Activated CD4-positive, alpha-beta T cell treated with anti-CD3 and anti-CD28 coated beads, Interleukin-2, Interleukin-4, amounts not matched to agents 100 ng/mL and 50 ng/mL, durations not matched to agents 16 hours and 8 hours (primary cell): ENCODE data around the gene DDX6.
"Not testable (repeated sequence)": the region's sequence is repeated elsewhere in the genome, so short reads cannot be mapped to it uniquely, and the experiment has no call there.

Experiments used
- DNase-seq: peaks from one replicate; pipeline ENCODE4 v3.0.0-alpha.2; 2020; ENCODE audit warnings: low spot score

The DDX6 gene

DNA sequence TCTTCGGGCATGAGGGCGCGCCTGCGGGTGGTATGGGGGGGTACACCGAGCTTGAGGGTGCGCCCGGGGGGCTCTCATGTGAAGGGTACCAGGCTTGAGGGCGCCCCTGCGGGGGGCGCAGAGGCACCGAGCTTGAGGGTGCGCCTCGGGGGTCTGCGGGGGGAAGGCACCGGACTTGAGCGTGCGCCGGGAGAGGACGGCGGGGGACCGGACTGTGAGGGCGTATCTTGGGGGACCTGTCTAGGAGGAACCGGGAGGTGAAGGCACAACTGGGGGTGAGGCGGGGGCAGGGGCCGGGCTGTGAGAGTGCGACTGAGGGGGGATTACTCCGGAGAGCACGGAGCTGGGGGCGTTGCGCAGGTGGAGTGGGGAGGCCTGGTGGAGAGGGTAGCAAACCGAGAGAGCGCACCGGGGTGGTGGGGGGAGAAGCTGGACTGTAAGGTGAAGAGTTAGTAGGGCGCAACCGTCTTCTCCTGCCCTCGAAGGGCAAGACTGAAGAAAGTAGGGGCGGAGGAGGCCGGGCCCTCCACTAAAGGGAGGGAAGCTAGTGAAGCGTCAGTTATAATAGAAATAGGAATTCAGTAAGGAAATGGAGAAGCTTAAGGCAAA is 1.1 kb upstream of the DDX6 start:
- peak; percentile 24 for DNase-seq

DNA sequence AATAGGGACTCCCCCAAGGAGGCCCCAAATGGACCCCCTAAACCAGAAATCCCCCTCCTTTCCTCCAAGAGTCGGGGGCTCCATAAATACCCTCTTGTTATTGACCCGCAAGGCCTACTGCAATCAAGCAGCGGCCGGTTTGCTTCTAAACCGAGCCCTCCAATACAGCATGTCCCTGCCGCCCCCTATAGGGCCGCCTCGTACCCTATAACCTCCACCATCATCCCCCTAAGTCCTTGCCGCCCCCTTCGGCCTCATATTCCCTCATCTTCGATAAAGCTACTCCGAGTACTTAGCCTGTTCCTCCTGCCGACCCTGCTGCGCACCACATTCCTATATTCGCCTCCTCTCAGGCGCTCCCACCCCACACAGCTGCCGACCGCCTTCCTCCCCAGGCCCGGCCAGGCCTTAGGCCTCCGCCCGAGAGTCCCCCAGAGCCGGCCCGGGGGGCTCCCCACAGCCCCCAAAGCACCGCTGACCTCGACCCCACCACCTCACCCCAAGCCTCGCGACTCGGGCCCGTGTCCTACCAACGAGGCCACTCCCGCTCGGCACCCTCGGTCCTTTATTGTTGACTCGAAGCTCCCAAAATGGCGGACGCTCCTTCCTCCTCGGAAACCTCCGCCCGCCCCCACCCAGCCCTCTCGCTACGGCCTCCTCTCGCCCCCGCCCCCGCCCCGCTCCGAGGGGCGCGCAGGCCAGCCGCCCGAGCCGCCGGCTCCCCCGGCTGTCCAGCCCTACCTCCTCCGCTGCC is 430 bp downstream of the DDX6 start:
- DNase-seq: peak; percentile 44

DNA sequence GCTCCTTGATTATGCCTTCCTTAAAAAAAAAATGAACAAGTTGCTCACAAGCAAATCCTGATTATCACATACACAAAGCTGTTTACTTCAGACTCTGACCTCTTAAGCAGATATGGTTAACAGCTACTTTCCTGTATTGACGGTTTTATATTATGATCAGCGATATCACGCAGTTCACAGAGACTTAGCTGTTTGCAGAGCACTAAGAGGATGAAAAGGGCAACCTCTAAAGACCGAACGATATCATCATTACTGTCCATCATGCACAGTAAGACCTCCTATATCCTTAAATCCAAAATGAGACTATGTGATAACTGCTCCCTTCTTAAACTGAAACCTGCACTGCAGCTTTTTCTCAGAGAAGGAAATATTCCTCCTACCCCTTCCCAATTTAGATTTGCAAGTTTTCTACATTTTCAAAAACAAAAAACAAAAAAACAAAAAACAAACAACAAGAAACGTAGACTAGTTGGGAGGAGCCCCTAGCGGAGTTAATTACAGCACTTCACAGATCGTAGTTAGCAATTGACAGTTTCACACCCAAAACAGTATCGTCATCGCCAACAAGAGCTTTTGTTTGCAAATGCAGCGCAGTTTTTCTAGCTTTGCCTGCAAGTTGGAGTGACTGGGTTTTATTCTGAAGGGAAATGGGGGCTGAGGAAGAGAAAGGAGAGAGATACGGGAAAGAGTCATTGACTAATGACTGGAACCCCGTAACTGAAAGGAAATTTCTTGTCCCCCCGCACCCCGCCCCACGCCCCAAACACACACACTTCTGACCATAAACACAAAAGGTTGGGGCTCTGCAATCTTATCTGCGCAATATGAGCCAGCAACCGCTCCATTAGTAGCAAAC is 1.2 kb downstream of the DDX6 start:
- DNase-seq: peak; percentile 63

DNA sequence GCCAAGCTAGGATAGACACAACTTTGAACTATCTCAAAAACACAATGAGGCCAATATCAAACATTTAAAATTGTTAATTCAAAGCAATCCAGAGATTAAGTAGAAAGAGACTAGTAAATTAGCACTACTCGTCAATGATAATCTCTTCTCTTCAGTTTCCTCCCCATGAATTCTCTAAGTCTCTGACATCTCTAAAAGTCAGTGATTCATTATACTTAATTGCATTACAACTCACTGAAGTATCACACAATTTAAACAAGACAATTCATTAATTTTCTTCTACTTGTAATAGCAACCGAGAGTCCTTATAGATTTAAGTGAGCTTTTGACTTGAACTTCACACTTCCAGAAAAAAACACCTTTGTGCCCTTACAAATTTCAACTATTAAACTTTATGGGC is 4.3 kb downstream of the DDX6 start:
- DNase-seq: no peak

DNA sequence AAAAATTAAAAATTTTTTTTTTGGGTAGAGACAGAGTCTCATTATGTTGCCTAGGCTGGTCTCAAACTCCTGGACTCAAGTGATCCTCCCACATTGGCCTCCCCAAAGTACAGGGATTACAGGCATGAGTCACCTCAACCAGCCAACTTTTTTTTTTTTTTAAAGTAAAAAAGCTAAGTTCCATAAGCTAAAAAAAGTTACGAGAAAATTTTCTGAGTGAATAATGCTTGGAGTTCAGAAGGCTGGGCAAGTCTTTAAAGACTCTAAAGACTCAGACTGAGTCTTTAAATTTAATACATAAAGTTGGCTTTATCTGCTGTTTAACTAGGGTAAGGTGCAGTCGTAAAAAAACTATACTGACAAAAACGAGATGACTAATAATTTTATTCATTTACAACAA is 5.6 kb downstream of the DDX6 start:
- peak; percentile 36 for DNase-seq

DNA sequence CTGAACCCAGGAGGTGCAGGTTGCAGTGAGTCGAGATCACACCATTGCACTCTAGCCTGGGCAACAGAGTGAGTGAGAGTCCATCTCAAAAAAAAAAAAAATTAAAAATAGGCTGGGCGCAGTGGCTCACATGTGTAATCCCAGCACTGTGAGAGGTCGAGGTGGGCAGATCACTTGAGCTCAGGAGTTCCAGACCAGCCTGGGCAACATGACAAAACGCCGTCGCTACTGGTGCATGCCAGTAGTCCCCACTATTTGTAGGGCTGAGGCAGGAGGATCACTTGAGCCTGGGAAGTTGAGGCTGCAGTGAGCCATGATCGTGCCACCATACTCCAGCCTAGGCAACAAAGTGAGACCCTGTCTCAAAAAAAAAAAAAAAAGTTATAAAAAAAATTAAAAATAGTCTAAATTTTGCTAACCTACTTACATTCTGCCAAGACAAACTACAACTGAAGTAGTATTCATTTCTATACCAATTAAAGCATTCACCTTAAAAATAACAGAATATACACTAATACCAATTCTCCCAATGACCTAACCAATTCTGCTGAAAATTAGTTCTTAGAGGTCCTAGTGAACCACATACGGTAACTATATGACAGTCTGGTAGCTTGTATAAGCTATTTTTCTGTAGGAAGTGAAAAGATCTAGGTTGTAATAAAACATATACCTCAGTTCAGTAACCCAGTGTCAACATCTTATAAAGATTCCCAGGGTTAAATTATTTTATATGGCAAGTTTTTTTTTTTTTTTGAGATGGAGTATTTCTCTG is 7.1 kb downstream of the DDX6 start:
- no peak for DNase-seq

DNA sequence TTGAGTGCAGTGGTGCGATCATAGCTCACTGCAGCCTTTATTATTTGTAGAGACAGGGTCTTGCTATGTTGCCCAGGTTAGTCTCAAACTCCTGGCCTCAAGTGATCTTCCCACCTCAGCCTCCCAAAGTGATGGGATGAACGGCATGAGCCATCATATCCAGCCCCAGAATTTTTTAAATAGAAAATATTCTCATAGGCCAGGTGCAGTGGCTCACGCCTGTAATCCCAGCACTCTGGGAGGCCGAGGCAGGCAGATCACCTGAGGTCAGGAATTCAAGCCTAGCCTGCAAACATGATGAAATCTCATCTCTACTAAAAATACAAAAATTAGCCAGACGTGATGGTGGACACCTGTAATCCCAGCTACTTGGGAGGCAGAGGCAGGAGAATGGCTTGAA is 7.6 kb downstream of the DDX6 start:
- DNase-seq: not testable (repeated sequence)

DNA sequence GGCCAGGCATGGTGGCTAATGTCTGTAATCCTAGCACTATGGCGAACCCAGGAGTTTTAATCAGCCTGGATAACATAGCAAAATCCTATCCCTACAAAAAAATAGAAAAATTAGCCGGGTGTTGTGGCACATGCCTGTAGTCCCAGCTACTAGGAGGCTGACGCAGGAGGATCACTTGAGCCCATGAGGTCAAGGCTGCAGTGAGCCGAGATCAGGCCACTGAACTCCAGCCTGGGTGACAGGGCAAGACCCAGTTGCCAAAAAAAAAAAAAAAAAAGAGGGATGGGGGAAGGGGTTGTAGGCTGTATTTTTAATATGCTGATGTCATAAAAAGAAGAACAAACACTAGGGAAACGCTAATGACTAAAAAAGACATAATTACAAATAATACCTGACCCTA is 12.1 kb downstream of the DDX6 start:
- no peak for DNase-seq

DNA sequence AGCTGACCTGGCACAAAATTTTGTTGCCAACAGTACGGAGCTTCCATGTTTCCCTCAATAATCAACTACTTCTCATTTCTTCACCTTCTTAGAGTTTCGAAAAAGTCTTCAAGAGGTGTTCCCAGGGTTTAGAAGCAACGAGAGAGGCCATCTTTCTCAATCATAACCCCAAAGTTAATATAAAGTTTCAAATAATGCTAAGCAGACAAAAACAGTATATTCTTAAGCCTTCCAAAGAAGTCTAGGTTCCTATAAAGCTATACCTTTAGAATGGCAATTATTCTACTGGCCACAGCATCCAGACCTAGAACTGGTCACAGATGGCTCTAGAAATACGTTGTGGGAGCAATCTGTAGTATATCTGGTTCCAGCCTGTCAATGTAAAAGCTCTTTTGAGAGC is 16.9 kb downstream of the DDX6 start:
- no peak for DNase-seq

DNA sequence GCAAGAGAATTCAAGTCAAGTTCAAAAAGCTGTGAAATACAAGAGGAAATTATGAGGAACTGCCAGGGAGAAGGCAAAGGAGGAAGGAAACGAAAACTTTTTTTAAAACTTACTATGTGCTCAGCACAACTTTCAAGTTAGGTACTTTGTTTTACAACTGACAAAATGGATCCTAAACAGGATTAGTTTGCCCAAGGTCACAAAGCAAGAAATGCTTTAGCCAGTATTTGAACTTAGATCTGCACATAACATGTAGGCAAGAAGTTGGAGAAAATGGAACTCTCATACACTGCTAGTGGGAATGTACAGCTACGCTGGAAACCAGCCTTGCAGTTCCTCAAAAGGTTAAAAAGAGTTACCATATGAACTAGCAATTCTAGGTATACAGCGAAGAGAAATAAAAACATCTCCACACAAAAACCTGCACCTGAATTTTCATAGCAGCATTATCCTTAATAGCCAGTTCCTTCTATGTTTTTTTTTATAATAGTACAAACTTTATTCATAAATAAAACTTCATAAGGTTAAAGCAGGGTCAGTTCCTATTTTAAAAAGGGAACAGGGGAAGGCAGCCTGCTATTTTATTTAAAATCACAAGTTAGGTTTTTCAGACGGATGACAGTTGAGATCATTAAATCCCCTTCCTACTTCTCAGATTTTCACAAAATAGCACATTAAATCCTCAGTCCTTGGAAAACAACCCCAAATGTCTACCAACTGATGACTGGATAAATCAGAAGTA is 19.2 kb downstream of the DDX6 start:
- DNase-seq: no peak

DNA sequence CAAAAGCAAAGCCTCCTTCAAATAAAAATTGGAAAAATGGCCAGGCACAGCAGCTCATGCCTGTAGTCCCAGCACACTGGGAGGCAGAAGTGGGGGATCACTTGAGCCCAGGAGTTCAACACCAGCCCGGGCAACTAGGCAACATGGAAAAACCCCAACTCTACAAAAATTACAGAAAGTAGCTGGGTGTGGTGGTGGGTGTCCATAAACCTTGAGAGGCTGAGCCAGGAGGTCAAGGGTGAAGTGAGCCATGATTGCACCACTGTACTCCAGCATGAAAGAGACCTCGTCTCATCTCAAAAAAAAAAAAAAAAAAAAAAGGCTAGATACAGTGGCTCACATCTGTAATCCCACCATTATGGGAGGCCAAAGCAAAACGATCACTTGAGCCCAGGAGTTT is 22.3 kb downstream of the DDX6 start:
- DNase-seq: no peak

DNA sequence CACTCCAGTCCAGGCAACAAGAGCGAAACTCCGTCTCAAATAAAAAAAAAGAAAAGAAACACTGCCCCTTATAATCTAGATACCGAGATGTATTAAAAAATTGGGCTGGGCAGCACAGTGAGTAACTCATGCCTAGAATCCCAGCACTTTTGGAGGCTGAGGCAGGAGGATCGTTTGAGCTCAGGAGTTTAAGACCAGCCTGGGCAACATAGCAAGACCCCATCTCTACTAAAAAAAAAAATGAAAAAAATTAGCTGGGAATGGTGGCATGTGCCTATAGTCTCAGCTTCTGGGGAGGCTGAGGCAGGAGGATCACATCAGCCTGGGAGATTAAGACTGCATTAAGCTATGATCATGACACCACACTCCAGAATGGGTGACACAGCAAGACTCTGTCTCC is 24.9 kb downstream of the DDX6 start:
- DNase-seq: no peak

DNA sequence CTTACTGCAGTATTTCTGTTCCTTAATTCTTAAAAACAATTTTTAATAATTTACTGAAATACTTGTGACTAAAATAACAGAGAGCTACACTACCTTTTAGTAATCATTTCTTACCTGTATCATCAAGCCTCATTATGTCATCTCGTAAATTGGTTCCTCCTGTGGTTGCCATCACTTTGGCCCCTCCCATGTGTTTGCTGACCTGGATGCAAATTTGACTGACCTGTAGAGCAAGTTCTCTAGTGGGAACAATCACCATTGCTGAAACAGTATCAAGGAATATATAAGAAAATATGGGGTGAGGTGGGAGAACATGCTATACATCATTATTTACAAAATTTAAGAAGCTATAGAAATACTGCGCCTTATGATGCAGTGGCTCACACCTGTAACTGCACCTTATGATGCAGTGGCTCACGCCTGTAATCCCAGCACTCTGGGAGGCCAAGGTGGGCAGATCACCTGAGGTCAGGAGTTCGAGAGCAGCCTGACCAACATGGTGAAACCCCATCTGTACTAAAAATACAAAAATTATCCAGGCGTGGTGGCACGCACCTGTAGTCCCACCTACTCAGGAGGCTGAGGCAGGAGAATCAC is 25.8 kb downstream of the DDX6 start:
- DNase-seq: not testable (repeated sequence)

DNA sequence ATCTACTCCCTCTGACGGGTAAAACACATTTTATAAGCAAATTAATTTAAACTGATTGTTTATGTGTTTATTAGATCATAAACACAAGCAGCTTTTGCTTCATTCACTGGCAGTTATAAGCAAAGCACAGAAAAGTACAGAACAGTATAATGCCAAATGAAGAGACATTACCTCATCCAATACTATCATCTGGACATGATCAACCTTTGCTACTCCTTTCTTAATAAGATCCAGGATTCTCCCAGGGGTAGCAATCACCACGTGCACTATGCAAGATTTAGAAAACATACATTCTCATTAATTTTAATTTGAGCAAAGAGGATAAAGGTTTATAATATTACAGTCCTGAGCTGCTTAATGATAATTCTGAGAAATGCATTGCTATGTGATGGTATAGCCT is 27.9 kb downstream of the DDX6 start:
- no peak for DNase-seq

DNA sequence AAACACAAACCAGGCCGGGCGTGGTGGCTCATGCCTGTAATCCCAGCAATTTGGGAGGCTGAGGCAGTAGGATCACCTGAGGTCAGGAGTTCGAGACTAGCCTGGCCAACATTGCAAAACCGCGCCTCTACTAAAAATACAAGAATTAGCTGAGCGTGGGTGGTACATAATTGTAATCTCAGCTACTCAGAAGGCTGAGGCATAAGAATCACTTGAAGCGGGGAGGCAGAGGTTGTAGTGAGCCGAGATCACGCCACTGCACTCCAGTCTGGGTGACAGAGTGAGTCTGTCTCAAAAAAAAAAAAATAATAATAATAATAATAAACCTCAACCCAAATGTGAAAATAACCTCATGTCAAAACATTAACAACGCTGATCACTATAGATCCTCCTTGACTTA is 29.0 kb downstream of the DDX6 start:
- not testable (repeated sequence) for DNase-seq

DNA sequence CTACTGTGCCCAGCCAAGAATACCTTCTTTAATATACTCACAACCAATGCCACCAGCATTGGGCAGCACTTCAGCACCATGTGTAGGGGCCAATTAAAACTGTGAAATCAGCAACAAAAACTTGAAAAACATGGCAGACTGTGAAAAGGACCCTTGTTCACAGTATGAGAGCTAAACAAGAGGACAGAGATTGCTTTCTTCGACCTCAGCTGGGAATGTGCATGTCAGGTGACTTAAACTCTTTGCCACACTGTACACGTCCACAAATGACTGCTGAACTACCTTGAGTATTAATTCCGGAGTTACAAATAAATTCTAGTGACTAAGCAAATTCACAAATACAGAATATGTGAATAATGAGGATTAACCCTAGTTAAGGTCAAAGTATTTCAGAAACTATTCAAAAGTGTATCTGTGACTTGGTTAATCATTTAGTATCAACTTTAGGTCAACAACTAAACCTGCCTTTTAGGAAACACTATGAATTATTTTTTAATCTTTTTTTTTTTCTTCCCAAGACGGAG is 33.0 kb downstream of the DDX6 start:
- no peak for DNase-seq

DNA sequence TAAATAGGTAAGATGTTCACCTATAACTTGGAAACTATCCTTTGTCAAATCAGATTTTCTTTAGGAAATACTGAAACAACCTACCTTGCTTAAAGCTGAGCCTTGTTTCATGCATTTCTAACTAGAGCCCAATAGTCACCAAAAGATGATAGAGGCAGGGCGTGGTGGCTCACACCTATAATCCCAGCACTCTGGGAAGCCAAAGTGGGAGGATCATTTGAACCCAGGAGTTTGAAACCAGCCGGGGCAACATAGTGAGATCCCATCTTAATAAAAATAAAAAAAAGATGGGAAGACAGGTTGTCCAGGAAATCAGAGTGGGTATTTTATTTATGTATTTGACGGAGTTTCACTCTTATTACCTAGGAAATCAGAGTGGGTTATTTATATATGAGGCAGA is 38.3 kb downstream of the DDX6 start:
- no peak for DNase-seq

DNA sequence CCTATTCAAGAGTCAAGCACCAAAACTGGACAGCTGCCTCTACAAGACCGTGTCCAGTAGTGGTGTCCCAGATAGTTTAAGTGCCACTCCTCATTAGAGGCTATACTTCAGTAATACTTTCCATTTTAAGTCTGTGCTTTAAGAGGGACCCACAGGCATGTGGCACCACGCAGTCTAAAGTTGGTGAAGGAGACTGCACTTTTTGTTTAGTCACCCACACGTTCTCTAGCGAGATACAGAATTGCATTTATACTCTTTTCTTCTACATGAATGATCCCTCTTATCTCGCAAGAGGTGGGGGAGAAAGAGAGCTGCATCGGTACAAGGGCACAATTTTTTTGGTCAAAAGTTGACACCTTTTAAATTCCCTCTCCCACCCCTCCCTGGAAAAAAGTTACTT is 41.5 kb downstream of the DDX6 start:
- DNase-seq: no peak

DNA sequence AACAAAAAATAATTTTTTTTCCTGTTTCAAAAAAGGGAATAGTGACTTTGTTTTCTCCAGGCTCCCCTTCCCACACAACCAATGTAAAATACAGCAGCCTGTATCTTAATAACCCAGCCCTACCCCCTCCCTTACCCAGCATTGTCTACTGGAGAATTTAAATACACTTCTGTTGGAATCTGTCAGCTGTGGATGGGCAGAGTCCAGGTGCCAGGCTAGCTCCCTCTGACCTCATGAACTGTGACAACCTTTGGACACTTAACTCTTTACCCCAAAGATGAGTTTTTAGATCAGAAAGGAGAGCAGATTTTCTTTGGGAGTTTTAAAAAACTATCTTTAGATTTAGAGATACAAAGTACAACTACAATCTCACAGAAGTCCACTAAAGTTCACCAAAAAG is 42.9 kb downstream of the DDX6 start:
- no peak for DNase-seq

DNA sequence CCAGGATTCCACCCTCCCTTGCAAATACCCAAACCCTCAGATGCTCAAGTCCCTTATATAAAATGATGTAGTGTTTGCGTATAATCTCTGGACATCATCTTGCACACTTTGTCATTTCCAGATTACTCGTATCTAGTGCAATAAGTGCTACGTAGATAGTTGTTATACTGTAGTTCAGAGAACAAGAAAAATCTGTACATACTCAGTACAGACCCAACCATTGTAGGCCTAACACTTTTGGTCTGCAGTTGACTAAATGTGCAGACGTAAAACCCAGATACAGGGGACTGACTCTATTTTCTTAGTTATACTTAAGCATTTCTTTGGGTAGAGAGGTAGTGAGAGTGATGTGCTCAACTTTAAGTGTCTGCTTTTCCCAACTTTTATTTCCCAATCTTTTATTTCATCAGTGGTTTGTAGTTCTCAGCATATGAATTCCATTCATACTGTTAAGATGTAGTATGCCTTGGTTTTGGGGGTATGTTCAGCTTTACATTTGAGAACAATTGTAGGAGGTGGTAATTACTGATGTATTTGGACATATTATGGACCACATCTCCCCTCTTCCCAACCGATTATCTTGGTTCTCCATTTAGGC is 43.9 kb downstream of the DDX6 start:
- no peak for DNase-seq

DNA sequence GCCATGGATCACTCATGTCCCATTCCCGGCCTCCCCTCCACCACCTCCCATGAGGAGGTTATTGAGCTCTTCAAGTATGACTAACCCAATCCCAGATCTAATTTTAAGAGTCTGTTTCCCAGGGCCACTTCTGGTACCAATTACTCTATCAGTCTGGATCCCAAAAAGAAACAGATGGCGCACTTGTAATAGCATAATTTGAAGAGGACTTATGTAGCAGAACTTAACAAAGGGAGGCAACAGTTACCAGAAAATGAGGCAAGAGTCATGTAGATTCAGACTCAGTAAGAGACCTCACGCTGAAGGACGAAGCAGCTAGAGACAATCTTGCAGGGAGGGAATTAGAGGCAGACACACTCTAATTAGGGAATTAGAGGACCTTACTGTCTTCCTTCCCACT is 46.9 kb downstream of the DDX6 start:
- no peak for DNase-seq
